ENCODE data around the gene KDM7A. TPM values are rescaled to one million over a fixed set of nuclear protein-coding genes. Genes with fewer than 3 reads are reported as not detected.

Gene KDM7A
- total and polyA plus RNA-seq, 2 of the 4 experiments (the other 2 are of a cell fraction), result 1.5 to 2.3 TPM

- POLR2A ChIA-PET (ENCODE audit: unreplicated experiment), result no interaction called here
Measured at GRCh38 chr7:140080919-140081318, 95.9 kb downstream of the KDM7A start.

More at GRCh38 chr7:140080919-140081318, 95.9 kb downstream of the KDM7A start:
- Histone ChIP-seq H2AK9ac (replicated peaks; ENCODE audit: low read depth, low read length, poor library complexity) (no peak overlapping the region), H3K14ac (replicated peaks; ENCODE audit: low read depth, low read length) (no peak overlapping the region), H3K56ac (ENCODE audit: extremely low read depth, insufficient read depth, low read length) (no peak overlapping the region), H4K20me1 (ENCODE audit: insufficient read depth, low read length) (no peaks in the 10 kb centered on the region), H3K4me2 (ENCODE audit: low read depth, low read length) (no peak overlapping the region), H4K91ac (ENCODE audit: insufficient read depth, low read depth, low read length) (no peak overlapping the region), H3K36me3 (ENCODE audit: control insufficient read depth, insufficient read depth, low read length) (peaks cover 3% of the 10 kb centered on the region), H4K5ac (ENCODE audit: low read depth, low read length) (no peak overlapping the region), H2BK5ac (ENCODE audit: low read depth, low read length, poor library complexity, severe bottlenecking) (no peak overlapping the region), H3K27me3 (ENCODE audit: control insufficient read depth, insufficient read depth, low read length) (peaks cover 3% of the 10 kb centered on the region), H3K9ac (ENCODE audit: low read depth, low read length) (no peak overlapping the region), H4K8ac (ENCODE audit: low read depth in 2 of 2, low read length in 2 of 2) (no peak overlapping the region), H3K4ac (ENCODE audit: low read depth, low read length) (no peak overlapping the region), H3K9me1 (ENCODE audit: insufficient read depth, low read length) (0 out of 2 replicates have a peak, but pooled peaks cover 3% of the 10 kb centered on the region), H2AFZ (replicated peaks; ENCODE audit: low read length, poor library complexity) (no peak overlapping the region), H2AK5ac (ENCODE audit: low read depth, low read length) (no peak overlapping the region), H2BK20ac (ENCODE audit: low read depth, low read length) (no peak overlapping the region), H3K23ac (ENCODE audit: low read depth, low read length) (no peak overlapping the region), H3K79me1 (ENCODE audit: low read depth in 1 of 2, low read length in 2 of 2) (no peaks in the 10 kb centered on the region), H3K9me3 (ENCODE audit: control insufficient read depth, insufficient read depth, low read length) (no peaks in the 10 kb centered on the region), H2BK120ac (ENCODE audit: low read depth, low read length) (no peak overlapping the region), H3K27ac (ENCODE audit: insufficient read depth, low read length) (no peak overlapping the region), H3K4me3 (ENCODE audit: insufficient read depth, low read depth, low read length) (no peak overlapping the region), H2BK15ac (ENCODE audit: low read depth, low read length) (no peak overlapping the region), H3K18ac (ENCODE audit: low read depth, low read length) (no peak overlapping the region), H3K4me1 (ENCODE audit: control insufficient read depth, insufficient read depth, low read length) (no peaks in the 10 kb centered on the region)
- BruUV-seq (replicated peaks), result no TSS peak
- no peak for TF ChIP-seq CEBPB (IDR thresholded peaks at IDR 0.05; ENCODE audit: low read depth, low read length)
- no peak for TF ChIP-seq ELK1 (IDR thresholded peaks at IDR 0.05; ENCODE audit: borderline replicate concordance, low read depth, low read length)
- no peak for TF ChIP-seq POLR2A (IDR thresholded peaks at IDR 0.05; ENCODE audit: low read depth, low read length)
- TF ChIP-seq CHD1 (IDR thresholded peaks at IDR 0.05; ENCODE audit: low read depth, low read length), result no peak
- TF ChIP-seq RCOR1 (IDR thresholded peaks at IDR 0.05; ENCODE audit: insufficient replicate concordance, low read length), result no peak
- no peak for TF ChIP-seq RAD21 (IDR thresholded peaks at IDR 0.05; ENCODE audit: low read length)
- TF ChIP-seq NFE2L2 (IDR thresholded peaks at IDR 0.05; ENCODE audit: low read depth, low read length), result no peak
- TF ChIP-seq MAFK (IDR thresholded peaks at IDR 0.05; ENCODE audit: low read depth, low read length), result no peak
- CTCF ChIA-PET, result no interaction called here
- intact Hi-C loops (cut with micrococcal nuclease), result no loop called here
- in situ Hi-C loops (cut with MboI; ENCODE audit: low sequenced_read_pairs), result no loop called here
- no CpG with 5 or more reads among the region's 7 CpGs for WGBS, 2 experiments (ENCODE audit: extremely low coverage in 2 of 2, insufficient read length in 1 of 2)
- DNase-seq, result no peak
- ATAC-seq (ENCODE audit: low read depth), result no peak
- dilution Hi-C loops (cut with HindIII; ENCODE audit: low sequenced_read_pairs, unreplicated experiment), result no loop called here
